ENCODE data around the gene RBFOX2. TPM values are rescaled to one million over a fixed set of nuclear protein-coding genes. Genes with fewer than 3 reads are reported as not detected.
"Not testable (repeated sequence)": the region's sequence is repeated elsewhere in the genome, so short reads cannot be mapped to it uniquely, and the experiment has no call there.

The RBFOX2 gene
- total and polyA plus RNA-seq, 2 of the 8 experiments (the other 6 are each of a cell fraction or from before 2014, with no cell fraction given), result 121 to 122 TPM

DNA sequence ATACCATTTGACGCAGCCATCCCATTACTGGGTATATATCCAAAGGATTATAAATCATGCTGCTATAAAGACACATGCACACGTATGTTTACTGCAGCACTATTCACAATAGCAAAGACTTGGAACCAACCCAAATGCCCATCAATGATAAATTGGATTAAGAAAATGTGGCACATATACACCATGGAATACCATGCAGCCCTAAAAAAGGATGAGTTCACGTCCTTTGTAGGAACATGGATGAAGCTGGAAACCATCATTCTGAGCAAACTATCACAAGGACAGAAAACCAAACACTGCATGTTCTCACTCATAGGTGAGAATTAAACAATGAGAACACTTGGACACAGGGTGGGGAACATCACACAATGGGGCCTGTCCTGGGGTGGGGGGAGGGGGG, 7.8 kb downstream of the RBFOX2 start:
- H2BK12ac ChIP-seq (ENCODE audit: low read depth, low read length); H3K56ac ChIP-seq (replicated peaks; ENCODE audit: insufficient read length, low read depth, low read length); H4K91ac ChIP-seq (replicated peaks; ENCODE audit: insufficient read length, low read length); H2AFZ ChIP-seq (ENCODE audit: low read length); H3K23ac ChIP-seq (ENCODE audit: insufficient read length); H3K27ac ChIP-seq (ENCODE audit: low read depth, low read length); H3K4me1 ChIP-seq (replicated peaks in 1 of 4; ENCODE audit: control insufficient read depth in 3 of 4, insufficient read depth in 4 of 4, low read length in 3 of 4); H3K18ac ChIP-seq (ENCODE audit: extremely low read depth, low read length); H2BK15ac ChIP-seq (ENCODE audit: low read length); H3K14ac ChIP-seq (ENCODE audit: insufficient read length); FAIRE-seq; H2BK20ac ChIP-seq (ENCODE audit: low read length); H3K4me3 ChIP-seq (ENCODE audit: extremely low read depth in 1 of 4, insufficient read depth in 2 of 4, low read depth in 3 of 4, low read length in 4 of 4); POLR2A ChIA-PET (ENCODE audit: partially characterized antibody); H4K5ac ChIP-seq (ENCODE audit: insufficient read length, low read depth, low read length); H3K4me2 ChIP-seq (ENCODE audit: insufficient read depth in 1 of 2, low read depth in 2 of 2, low read length in 2 of 2); H3K36me3 ChIP-seq (ENCODE audit: control insufficient read depth in 2 of 4, insufficient read depth in 4 of 4, low read length in 3 of 4); H3K9ac ChIP-seq (replicated peaks in 1 of 4; ENCODE audit: extremely low read depth in 1 of 4, low read depth in 3 of 4, low read length in 3 of 4); H4K8ac ChIP-seq (ENCODE audit: extremely low read depth, insufficient read depth, low read length); H3K4ac ChIP-seq (replicated peaks; ENCODE audit: insufficient read length, low read depth, low read length); H3K9me3 ChIP-seq (ENCODE audit: insufficient read depth in 2 of 2, low read depth in 1 of 2, low read length in 1 of 2); H3K23me2 ChIP-seq (ENCODE audit: low read depth, low read length); H3K27me3 ChIP-seq (replicated peaks in 1 of 4; ENCODE audit: control insufficient read depth in 3 of 4, extremely low read depth in 1 of 4, insufficient read depth in 3 of 4, low read length in 3 of 4); H2BK120ac ChIP-seq (replicated peaks; ENCODE audit: low read depth, low read length); H2BK5ac ChIP-seq (ENCODE audit: low read depth, low read length); H2AK5ac ChIP-seq (ENCODE audit: low read depth, low read length); DNase-seq (ENCODE audit: low read depth in 1 of 2, low spot score in 2 of 2): not testable (repeated sequence)
- WGBS, 2 experiments (ENCODE audit: extremely low coverage in 1 of 2, insufficient coverage in 1 of 2, insufficient read length in 1 of 2, insufficient replicate concordance in 2 of 2, low coverage in 1 of 2, low lambda C conversion rate in 2 of 2, missing lambda C conversion rate in 1 of 2), result 91% methylated on average over 3 of the region's 3 CpGs; no CpG with 5 or more reads in 1 of the 2 experiments
- H3K79me2 ChIP-seq (ENCODE audit: control insufficient read depth in 1 of 2, insufficient read depth in 2 of 2, low read length in 2 of 2), result peaks cover 14 to 85% of the 10 kb centered on the region in 2 experiments; a peak in 3 of 4 replicates
- H4K20me1 ChIP-seq (replicated peaks in 1 of 2; ENCODE audit: control insufficient read depth in 1 of 2, insufficient read depth in 2 of 2, low read length in 2 of 2), result peaks cover 0 to 10% of the 10 kb centered on the region in 2 experiments
- CTCF ChIA-PET (ENCODE audit: partially characterized antibody), result interaction anchor here (3.9 kb wide), 1 partner anchor 45 kb away, joined by 19 read pairs; no protein-coding TSS in a partner anchor
- peaks cover 13% of the 10 kb centered on the region for H3K79me1 ChIP-seq (ENCODE audit: low read depth, low read length)

Measured in H1 (cell line).